GM19239 (cell line): ENCODE measurements around the gene OXCT2.
"Not testable (repeated sequence)": the region's sequence is repeated elsewhere in the genome, so short reads cannot be mapped to it uniquely, and the experiment has no call there.

Experiments used
- DNase-seq: peaks from one replicate; pipeline ENCODE4 v3.0.0; 2011; ENCODE audit warnings: low spot score; ENCODE audit not compliant: insufficient read length
- FAIRE-seq: peaks from 2 replicates; lab custom pipeline; 2011; peaks lifted over from hg19 to GRCh38; lab: Jason Lieb, UNC

OXCT2 gene

DNA sequence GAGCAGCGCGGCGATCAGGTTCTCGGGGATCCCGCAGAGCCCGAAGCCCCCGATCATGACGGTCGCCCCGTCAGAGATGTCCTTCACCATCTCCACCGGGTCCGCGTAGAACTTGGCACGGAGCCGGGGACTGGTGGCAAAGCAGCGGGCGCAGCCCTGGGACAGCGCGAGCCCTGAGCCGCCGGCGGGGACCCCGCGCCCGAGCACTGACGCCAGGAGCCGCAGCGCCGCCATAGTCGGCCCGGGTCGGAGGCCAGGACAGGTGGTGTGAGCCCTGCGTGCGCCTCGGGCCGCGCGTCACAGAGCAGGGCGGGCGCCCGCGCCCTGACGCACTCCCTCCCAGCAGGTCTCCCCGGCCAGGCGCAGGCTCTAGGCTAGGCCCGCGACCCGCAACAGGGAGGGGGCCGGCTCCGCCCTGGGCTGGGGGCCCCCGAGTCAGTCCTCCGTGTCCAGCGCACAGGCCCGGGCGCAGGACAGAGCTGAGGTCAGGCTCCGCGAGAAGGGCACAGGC lies at the start of gene OXCT2:
OXCT2 (minus strand) TSS at position 327 of the 511 bp plus-strand sequence; CDS start at position 234, 93 bp downstream.
- FAIRE-seq, DNase-seq: not testable (repeated sequence)

DNA sequence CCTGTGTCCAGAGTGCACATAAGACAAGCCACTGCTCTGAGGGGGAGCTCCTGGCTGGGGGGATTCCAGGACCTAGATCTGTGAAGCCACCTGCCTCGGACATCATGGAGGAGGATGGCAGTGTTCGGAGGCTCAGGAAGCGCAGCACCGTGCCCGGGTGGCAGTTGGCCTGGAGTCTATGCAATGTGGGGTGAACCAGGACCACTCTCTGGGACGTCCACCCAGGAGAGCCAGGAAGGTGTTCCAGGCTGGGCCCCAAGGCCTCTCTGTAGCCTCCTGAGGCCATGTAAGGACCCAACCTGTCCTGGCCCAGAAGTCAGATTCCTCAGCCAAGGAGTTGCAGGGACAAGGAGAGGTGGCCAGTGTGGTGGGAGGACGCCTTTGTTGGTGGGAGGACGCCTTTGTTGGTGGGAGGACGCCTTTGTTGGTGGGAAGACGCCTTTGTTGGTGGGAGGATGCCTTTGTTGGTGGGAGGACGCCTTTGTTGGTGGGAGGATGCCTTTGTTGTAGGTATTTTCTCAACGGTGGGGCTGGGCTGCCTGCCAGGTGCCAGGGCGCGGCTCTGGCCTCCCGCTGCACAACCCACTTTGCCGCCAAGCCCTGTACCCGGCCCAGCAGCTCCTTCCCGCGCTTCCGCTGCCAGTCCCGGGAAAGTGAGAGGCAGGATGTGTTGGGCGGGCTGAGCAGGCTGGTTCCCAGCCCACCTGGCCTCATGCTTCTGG lies 48.1 kb upstream of the OXCT2 start:
- no peak for DNase-seq
- FAIRE-seq, result no peak

DNA sequence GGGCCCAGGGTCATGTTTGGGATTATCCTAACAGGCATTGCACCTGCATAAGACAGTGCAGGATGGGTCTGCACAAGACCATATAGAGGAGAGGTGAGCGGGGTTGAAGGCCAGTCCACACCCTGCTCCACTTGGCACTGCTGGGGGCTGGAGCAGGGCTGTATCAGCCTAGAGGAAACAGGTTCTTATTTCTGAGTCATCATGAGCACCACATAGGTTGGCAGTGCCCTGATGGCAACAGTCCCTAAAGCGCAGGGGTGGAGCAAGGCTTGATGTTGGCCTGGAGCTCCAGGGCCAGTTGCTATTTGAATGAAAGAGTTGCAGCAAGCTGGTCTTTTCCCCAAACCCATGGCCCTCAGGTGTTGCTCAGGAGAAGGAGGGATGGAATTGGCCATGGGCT lies 47.3 kb upstream of the OXCT2 start:
- DNase-seq (no peak), FAIRE-seq (no peak)

DNA sequence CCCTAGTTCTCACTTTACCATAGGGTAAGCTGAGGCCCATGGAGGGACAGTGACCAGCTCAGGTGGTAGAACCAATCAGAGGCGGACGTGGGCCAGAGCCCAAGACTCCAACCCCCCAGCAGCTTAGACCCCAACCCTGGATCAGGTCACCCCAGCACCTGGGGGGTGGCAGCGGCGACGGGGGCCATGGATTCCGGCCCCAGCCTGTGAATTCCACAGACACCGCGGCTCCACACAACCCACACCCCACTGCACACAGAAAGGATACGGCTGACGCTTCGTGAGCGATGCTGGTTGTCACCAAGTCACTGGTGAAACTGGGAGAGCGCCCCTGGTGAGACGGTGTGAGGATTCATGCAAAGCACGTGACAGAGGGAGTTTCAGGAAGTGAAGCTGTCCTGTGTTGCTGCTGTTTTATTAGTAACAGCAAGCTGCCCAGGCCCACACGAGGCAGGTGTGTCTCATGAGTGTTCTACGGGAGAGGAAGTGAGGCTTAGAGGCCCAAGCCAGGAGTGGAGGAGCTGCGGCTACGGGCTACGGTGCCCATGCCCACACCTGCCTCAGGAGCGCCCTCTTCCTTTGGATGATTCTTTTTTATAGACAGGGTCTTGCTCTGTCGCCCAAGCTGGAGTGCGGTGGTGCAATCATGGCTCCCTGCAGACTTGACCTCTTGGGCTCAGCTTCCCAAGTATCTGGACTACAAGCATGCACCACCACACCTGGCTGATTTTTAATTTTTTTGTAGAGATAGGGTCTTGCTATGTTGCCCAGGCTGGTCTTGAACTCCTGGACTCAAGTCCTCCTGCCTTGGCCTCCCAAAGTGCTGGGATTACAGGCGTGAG lies 46.2 kb upstream of the OXCT2 start:
- FAIRE-seq (peak; percentile 99), DNase-seq (peak; percentile 74)

DNA sequence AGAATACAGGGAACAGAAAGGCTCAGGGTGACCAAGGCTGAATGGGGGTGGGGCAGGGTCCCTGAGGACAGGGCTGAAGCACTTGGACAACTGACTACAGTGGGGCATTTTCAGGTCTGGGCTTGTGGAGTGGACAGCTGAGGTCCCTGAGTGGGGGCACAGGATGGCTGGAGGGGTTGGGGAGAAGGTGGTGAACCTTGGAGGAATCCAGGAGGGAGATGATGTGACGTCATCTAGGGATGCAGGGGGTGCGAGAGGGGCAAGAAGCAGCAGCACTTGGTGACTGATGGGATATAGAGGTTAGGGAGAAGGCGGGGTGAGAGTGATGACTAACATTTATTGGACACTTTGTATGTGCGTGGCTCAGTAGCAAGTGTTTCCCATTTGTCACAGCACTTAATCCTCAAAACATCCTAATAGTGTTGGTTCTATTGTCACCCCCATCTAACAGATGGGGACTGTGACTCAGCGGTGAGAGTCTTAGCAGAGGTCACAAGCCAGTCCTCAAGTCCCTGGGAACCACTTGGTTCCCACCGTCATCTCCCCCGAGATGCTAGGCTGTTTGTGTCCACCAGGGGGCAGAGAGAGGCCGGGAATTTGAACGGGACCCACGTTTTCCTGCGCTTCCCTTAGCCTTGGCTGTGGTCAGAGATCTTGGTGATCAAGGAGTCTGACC lies 45.4 kb upstream of the OXCT2 start:
- DNase-seq, result peak; percentile 63
- FAIRE-seq, result no peak

DNA sequence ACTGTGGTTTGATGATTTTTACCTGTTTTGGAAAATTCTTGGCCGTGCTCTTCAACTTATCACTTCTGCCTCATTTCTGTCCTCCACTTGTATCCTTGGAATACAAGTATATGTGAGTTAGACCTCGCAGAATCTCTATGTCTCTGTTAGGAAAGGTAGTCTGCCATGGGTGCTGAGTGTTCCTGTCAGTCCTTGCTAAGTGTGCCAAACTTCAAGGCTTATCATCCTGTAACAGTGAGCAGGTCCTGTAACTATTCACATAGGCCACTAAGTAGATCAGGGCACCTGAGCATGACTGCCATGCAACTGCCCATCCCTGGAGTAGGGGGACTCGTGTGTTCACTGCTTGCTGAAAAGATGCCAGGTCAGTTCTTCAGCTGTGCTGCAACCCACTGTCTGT lies 41.8 kb upstream of the OXCT2 start:
- FAIRE-seq, result no peak

DNA sequence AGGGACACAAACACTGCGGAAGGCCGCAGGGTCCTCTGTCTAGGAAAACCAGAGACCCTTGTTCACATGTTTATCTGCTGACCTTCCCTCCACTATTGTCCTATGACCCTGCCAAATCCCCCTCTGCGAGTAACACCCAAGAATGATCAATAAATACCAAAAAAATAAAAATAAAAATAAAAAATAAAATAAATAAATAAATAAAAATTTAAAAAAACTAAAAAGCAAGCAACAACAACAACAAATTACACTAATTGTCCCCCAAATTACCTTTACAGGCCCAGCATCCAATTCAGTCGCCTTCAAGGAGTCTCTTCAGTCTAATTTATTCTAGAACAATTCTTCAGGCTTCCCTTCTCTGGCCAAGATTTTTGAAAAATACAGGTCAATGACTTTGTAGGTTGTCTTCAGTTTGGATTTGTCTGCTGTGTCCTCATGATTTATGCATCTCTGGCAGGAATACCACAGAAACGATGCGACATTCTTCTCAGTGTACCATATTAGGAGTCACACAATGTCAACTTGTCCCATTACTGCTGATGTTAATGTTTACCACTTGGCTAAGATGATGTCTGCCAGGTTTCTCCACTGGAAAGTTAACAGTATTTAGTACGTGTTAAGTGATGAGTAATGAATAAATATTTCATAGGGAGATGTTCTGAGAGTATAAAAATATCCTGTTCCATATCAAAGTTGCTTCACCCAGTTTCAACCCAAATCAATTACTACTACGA lies 37.8 kb upstream of the OXCT2 start:
- FAIRE-seq, result no peak
- DNase-seq, result no peak

More for the DNA sequence above, 41.8 kb upstream of the OXCT2 start:
- DNase-seq, result no peak

DNA sequence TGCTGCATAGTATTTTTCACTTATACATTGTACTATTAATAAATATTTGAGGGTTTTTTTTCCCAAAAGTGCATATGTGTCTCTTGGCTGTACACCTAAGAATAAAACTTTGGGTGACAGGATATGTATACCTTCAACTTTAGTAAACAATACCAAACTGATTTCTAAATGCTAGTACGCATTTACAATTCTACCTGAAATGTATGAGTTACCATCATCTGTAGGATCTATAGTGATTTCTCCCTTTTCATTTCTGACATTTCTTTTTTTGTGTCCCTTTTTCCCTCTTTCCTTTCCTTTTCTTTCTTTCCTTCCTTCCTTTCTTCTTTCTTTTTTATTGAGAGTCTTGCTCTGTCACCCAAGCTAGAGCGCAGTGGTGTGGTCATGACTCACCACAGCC lies 34.2 kb upstream of the OXCT2 start:
- DNase-seq (no peak), FAIRE-seq (no peak)

DNA sequence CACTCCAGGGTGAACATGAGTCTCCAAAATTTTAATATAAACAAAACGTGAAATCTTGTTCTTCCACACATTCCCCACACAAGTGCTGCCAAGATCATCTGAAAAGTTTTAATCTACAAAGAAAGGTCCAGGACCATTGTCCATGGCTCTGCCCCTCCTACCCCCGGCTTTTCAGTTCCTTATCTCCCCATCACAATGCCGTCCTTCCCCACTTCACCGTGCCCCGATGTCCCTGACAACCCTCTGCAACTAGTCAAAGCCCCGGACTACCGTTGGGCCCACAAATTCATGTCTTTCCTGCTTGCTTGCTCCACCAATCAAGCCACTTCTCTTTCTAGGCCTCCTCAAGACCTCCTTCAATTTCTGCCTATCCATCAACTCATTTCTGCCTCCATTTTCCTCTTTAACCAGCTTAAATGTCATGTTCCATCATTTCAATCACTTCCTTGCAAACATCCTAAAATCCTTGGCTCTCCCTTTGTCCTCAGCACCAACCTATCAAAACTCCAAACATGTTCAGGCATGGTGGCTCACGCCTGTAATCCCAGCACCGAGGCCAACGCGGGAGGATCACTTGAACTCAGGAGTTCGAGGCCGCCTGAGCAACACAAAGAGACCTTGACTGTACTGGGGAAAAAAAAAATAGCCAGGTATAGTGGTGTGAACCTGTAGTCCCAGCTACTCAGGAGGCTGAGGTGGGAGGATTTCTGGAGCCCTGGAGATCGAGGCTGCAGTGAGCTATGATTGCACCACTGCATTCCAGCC lies 31.5 kb upstream of the OXCT2 start:
- DNase-seq (no peak), FAIRE-seq (no peak)

DNA sequence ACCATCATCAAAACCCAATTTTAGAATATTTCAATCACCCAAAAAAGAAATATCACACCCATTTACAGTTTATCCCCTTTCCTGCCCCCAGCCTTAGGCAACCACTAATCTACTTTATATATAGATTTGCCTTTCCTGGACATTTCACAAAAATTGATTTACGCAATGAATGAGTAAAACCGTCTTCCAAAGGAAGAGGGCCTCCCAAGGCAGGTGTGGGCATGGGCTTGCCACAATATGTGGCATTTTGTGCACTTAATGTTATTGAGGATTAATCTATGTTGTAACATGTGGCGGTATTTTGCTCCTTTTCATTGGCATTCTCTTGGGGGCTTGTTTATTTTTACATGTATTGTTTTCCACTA lies 29.3 kb upstream of the OXCT2 start:
- DNase-seq, result no peak
- no peak for FAIRE-seq

DNA sequence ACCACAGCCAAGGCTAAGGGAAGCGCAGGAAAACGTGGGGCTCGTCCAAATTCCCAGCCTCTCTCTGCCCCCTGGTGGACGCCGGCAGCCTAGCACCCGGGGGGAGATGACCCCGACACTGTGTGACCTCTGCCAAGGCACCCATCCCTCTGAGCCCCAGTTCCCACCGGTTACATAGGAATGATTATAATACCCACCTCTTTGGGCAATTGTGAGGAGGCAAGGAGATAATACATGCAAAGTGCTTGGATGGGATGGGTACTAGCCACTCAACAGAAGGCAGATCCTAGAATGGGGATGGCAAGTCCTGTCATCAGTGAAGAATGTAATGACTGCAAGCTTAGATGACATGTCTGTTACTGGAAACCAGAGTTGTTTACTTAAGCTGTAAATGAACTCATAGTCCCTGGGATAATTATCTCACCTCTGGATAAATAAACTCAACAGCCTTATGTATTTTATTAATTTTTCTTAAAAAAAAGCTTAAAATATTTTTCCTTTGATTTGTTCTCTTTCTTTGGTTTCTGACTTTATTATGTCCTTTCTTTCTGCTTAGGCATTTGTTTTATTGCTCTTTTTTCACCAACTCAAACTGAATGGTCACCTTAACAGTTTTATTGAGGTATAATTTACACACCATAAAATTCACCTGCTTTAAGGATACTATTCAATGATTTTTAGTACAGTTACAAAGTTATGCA lies 28.8 kb upstream of the OXCT2 start:
- FAIRE-seq (no peak), DNase-seq (peak; percentile 72)

DNA sequence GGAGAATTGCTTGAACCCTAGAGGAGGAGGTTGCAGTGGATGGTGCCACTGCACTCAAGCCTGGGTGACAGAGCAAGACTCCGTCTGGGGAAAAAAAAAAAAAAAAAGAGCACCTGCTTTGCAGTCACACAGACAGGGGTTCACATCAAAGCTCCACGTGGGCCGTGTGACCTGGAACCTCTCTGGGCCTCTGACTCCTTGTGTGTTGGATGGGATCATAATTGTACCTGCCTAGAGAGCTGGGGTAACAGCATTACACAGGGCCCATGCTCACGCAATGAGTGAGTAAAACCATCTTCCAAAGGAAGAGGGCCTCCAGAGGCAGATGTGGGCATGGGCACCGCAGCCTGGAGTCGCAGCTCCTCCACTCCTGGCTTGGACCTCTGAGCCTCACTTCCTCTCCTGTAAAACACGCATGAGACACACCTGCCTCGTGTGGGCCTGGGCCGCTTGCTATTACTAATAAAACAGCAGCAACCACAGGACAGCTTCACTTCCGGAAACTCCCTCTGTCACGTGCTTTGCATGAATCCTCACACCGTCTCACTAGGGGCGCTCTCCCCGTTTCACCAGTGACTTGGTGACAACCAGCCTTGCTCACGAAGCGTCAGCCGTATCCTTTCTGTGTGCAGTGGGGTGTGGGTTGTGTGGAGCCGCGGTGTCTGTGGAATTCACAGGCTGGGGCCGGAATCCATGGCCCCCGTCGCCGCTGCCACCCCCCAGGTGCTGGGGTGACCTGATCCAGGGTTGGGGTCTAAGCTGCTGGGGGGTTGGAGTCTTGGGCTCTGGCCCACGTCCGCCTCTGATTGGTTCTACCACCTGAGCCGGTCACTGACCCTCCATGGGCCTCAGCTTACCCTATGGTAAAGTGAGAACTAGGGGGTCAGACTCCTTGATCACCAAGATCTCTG lies 28.0 kb upstream of the OXCT2 start:
- DNase-seq (peak; percentile 80), FAIRE-seq (peak; percentile 99)

DNA sequence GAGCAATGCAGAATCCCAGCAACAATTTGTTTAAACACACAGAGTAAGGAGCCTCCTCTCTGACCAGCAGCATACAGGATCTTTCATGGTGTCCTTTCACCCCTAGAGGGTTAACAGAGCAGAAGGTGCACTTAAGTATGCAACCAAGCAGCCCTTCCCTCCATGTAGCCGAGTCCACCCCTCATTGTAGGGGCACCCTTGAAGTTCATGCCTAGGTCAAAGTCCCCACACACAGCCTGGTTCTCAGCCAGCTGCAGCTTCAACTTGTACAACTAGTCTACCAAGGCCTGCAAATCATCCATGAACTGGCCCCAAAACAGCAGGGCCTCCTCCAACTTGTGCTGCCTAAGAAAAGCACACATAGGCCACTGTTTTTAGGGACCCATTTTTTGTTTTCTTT lies 24.5 kb upstream of the OXCT2 start:
- DNase-seq, result no peak
- FAIRE-seq, result no peak

DNA sequence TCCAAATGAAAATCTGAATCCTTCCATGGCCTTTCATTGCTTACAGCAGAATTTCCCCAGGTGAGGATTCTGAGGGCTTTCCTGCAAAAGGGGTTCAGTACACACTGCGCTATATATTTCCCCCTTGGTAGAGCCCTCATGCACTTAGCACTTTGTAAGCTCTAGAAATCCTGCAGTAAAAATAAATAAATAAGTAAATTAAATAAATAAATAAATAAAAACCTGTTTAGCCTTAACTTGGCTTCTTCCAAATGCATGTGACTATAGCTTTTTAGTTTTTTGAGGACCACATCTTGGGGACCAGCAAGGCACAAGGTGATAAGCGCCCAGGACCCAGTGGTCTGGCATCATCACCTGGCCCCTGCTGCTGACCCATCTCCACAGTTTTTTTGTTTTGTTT lies 20.7 kb upstream of the OXCT2 start:
- no peak for FAIRE-seq
- DNase-seq, result no peak

DNA sequence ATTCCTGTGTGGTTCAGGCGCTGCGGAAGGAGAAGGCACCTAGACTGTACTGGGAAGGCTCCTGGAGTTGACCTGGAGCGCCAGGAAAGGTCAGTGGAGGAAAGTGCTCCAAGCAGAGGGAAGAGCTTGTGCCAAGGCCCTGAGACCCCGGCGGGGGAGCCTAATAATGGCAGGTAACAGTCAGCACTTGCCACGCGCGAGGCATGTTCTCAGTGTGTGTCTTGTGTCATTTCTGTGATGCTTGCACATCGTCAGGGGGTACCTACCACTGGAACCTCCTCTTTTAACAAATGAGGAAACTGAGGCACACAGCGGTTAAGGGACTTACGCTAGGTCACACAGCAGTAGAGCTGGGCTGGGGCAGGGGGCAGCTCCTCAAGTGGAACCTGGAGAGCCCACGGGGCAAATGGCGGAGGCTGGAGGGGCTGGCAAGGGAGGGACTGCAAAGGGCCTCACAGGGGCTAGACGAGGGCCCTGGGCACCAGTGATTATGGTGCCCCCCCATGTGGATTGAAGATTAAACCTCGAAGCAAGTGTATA lies 18.5 kb upstream of the OXCT2 start:
- DNase-seq (no peak), FAIRE-seq (no peak)

DNA sequence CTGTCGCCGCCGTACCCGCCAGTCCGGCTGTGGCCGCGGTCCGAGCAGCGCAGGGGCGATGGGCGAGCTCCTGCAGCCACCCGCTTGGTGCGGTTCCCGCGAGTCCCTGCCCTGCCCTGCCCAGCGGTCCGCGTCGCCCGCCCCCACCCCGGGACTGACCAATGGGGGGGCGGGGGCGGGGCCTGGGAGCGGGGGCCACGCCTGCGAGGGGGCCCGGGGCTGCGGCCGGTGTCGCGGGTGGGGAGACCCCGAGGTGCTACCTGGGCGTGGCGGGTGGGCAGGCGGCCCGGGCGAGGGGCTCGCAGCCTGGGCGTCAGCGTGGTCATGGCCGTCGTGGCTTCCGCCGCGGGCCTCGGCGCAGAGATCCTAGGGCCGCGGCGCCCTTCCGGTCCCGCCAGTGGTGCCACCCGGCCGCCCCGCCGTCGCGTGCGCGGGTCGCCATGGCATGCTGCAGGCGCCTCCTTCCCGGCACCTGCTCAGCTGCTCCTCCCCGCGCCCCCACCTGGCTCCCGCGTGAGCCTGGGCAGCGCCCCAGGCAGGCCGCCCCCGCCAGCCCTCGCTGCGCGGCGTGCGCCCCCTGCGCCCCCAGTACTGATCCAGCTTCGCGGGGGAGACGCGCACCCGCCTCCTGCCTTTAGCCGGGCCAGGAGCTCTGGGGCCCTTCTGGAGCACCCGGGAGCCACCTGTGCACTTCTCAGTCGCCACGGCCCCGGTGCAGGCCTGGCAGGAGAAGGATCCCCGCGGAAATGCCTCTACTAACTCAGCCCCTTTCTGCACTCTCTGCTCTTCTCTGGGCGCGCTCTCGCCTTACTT lies 17.8 kb upstream of the OXCT2 start, which contains the start of gene BMP8B:
BMP8B (minus strand) TSS at position 108 of the 813 bp plus-strand sequence. CDS start 380 bp downstream, outside the sequence.
- DNase-seq (peak; percentile 72), FAIRE-seq (peak; percentile 68)

DNA sequence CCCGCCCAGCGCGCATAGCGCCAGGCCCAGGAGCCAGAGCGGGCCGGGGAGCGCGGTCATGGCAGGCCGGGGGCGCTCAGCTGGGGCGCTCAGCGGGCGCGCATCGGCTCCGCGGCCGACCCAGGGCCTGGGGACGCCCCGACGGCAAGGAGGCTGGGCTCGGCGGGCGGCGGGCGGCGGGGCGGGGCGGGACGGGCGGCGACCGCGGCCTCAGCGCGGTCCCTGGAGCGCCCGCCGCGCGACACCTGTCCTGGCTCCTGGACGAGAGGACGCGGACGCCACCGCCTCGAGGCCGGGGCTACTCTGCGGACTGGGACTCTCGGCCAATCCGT lies 17.2 kb upstream of the OXCT2 start:
- DNase-seq, result peak; percentile 38

More for the DNA sequence above, 17.2 kb upstream of the OXCT2 start:
- no peak for FAIRE-seq
